ENCODE data around the gene TNFRSF14.

The TNFRSF14 gene

DNA sequence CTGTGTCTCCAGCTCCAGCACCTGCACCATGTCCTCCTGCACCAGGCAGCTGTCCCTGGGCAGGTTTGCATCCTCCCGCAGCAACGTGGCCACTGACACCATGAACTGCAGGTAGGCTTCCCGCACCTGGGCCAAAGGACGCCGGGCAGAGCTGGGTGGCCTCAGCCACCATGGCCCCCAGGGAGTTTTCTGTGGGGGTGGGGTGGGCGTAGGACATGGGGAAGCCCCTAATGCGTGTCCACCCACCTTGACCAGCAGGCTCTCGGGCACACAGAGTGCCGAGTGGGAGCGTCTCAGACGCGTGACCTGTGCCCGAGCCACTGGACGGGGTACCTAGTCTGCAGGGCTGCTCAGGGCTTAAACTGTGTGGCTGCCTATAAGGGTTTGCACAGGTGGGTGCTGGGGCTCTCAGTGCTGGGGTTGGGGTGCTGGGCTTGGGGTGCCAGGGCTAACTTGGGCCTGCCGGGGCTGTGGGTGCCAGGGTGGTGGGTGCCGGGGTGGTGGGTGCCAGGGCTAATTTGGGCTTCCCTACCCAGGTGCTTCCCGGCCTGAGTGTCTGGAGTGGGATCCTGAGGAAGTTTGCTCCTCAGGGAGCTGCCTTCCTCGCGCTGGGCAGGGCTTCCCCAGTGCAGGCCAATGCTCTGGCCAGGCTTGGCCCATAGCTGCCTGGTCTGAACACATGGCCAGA lies 48.1 kb downstream of the TNFRSF14 start:
- ChIA-PET CTCF (no interaction called here), POLR2A (no interaction called here)
- DNase-seq (ENCODE audit: extremely low spot score): no peak
- TF ChIP-seq FOXM1 (IDR thresholded peaks at IDR 0.05; ENCODE audit: borderline replicate concordance): no peak
- TF ChIP-seq TARDBP (IDR thresholded peaks at IDR 0.05): no peak
- no peak for TF ChIP-seq ELF4 (IDR thresholded peaks at IDR 0.05)
- TF ChIP-seq ZNF384 (IDR thresholded peaks at IDR 0.05): no peak
- TF ChIP-seq SUZ12 (IDR thresholded peaks at IDR 0.05): no peak
- no peak for TF ChIP-seq FOXK2 (IDR thresholded peaks at IDR 0.05)

DNA sequence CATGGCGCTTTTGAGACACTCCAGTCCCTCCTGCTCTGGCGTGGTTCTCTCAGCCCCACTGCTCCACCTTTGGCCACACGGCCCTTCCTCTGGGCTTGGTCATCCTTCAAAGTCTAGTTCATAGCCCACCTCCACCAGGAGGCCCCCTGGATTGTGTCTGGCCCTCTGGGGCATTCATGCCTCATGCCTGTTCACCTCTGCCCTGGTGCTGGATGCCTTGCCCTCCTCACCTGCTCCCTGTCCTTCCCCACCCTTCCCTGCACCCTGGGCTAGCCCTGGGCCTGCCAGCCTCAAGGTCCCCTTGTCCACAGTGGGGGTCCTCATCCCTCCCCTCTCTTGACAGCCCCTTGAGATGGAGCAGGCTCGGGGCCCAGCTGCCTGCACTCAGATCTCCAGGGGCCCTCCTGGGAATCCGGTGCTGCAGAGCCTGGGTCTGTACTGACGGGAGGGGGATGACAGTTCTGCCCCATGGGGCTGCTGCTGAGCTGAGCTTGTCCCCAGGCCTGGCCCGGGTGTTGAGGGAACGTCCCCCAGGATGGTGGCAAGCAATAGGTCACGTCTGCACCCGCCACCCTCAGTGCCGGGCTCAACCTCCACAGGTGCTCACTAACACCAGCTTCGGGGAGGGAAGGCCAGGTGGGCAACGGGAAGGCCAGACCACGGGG lies 48.8 kb downstream of the TNFRSF14 start:
- no peak for TF ChIP-seq FOXK2 (IDR thresholded peaks at IDR 0.05)
- DNase-seq (ENCODE audit: extremely low spot score): no peak
- POLR2A ChIA-PET: no interaction called here
- CTCF ChIA-PET: no interaction called here

DNA sequence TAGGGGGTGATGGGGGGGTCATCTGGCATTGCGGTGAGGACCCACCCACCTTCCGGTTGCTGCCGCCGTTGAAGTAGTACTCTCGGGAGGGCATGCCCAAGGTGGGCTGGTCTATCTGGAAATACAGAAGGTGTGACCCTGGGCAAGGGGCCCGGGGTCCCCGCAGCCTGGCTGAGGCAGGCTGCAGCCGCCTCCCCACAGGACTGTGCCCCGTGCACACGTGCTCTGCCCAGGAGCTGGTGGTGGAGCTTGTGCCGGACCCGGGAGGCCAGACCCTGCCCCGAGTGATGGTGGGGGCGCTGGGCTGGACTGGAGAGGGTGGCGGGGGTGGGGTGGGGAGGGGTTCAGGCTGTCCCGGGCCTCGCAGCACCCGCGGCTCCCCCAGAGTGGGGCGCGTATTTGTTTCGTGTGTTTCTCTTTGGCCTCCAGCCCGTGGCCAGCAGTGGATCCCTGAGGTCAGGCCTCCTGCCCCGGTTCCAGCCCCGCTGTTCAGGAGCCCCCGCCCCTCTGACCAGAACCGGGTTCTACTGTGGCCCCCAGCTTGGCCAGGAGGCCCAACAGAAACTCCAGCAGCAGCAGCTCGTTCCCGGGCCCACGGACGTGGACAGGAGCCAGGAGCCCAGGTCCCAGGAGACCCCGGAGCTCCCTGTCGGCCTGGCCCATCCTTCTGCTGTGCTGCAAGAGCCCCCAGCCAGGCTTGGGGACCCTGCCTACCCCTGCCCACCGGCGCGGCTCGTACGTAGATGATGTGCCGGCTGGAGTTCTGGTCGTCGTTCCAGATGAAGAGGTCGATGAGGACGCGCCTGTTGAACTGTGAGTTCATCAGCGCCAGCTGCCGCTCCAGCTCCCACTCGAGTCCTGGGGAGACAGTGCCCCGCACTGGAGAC lies 49.6 kb downstream of the TNFRSF14 start:
- DNase-seq (ENCODE audit: extremely low spot score): no peak
- TF ChIP-seq LEF1 (IDR thresholded peaks at IDR 0.05; ENCODE audit: borderline replicate concordance): no peak
- no peak for TF ChIP-seq FOXK2 (IDR thresholded peaks at IDR 0.05)
- TF ChIP-seq ELF4 (IDR thresholded peaks at IDR 0.05): no peak
- TF ChIP-seq ZNF384 (IDR thresholded peaks at IDR 0.05): no peak
- TF ChIP-seq CTBP1 (IDR thresholded peaks at IDR 0.05; ENCODE audit: borderline replicate concordance): no peak
- TF ChIP-seq L3MBTL2 (conservative IDR thresholded peaks at IDR 0.05): no peak
- POLR2A ChIA-PET: no interaction called here
- CTCF ChIA-PET: no interaction called here

DNA sequence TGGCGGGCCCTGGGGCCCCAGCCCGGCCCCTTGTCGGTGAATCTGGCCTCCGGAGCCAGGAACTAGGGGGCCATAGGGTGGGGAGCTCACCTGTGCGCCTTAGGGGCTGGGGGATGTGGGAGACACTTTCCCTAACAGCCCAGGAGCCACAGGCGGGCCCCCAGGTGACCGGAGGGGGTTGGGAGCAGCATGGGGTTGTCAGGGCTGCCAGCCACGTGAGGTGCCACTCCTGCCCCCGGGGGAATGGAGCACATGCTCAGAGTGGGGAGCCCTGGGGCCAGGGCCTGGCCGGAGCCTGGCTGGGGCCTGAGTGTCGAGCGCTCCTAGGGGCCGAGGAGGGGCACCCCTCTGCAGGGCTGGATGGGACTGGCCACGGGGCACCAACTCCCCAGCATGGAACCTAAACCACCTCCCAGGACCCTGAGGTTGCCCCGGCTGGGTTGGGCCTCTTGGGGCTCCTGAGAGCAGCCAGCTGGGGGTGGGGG lies 50.3 kb downstream of the TNFRSF14 start:
- ChIA-PET POLR2A (no interaction called here), CTCF (no interaction called here)
- TF ChIP-seq FOXK2 (IDR thresholded peaks at IDR 0.05): no peak
- TF ChIP-seq TARDBP (IDR thresholded peaks at IDR 0.05): no peak
- TF ChIP-seq, protein P1, sequence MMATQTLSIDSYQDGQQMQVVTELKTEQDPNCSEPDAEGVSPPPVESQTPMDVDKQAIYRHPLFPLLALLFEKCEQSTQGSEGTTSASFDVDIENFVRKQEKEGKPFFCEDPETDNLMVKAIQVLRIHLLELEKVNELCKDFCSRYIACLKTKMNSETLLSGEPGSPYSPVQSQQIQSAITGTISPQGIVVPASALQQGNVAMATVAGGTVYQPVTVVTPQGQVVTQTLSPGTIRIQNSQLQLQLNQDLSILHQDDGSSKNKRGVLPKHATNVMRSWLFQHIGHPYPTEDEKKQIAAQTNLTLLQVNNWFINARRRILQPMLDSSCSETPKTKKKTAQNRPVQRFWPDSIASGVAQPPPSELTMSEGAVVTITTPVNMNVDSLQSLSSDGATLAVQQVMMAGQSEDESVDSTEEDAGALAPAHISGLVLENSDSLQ (IDR thresholded peaks at IDR 0.05): no peak
- DNase-seq (ENCODE audit: extremely low spot score): no peak

DNA sequence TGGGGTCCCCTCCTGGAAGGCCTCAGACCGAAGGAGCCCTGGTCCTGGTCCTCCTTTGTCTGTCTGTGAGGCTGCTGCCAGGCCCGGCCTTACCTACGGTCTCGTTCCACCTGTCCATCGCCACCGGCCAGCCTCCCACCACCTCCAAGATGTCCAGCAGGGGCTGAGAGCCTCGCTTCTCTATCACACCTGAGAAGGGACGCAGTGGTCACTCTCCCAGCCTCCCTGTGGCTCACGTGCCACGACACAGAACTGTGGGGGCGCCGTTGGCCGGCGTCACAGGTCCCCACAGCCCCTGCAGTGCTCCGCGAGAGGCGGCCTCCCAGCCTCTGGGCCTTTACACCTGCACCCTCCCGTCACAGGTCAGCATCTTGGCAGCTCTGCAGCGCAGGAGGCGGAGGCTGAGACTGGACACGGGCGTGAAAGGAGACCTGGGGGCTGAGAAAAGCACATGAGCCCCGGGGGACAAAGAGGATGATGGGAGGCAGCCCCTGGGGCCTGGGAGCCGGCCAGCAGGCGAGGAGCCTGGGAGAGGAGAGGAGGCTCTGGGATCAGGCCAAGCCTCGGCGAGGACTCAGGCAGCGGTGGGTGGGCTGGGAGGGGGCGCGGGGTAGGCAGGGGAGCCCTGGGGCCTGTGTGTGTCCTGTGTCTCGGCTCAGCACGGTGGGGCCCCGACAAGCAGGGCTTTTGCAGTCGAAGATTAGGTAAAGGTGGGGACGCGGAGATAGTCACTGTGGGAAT lies 50.9 kb downstream of the TNFRSF14 start:
- POLR2A ChIA-PET: no interaction called here
- TF ChIP-seq FOXM1 (IDR thresholded peaks at IDR 0.05; ENCODE audit: borderline replicate concordance): no peak
- no peak for TF ChIP-seq ELF4 (IDR thresholded peaks at IDR 0.05)
- TF ChIP-seq CTBP1 (IDR thresholded peaks at IDR 0.05; ENCODE audit: borderline replicate concordance): no peak
- TF ChIP-seq SUZ12 (IDR thresholded peaks at IDR 0.05): no peak
- no peak for TF ChIP-seq LEF1 (IDR thresholded peaks at IDR 0.05; ENCODE audit: borderline replicate concordance)
- no peak for TF ChIP-seq ZNF384 (IDR thresholded peaks at IDR 0.05)
- no peak for TF ChIP-seq SP1 (IDR thresholded peaks at IDR 0.05)

DNA sequence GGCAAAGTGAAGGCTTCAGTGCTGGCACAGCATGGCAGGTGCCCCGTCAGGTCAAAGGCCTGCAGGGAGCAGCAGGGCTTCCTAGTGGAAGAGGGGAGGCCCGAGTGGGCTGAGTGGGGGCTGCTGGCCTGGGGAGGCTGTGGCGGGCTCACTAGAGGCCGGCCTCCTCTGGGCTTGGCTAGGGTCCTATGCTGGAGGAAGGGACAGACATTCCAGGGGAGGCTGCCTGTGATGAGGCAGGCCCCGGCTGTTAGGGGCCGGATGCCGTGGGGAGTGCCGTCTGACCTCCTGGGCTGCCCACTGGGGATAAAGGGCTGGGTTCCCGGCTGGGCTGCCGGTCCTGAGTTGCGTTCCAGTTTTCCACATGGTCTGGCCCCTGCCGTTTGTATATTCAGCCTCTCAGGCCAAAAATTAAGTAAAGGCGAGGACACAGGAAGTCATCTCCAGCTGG lies 51.5 kb downstream of the TNFRSF14 start:
- TF ChIP-seq LEF1 (IDR thresholded peaks at IDR 0.05; ENCODE audit: borderline replicate concordance) (no peak), FOXK2 (IDR thresholded peaks at IDR 0.05) (no peak), FOXA1 (IDR thresholded peaks at IDR 0.05) (no peak), CTBP1 (IDR thresholded peaks at IDR 0.05; ENCODE audit: borderline replicate concordance) (no peak), HDGF (IDR thresholded peaks at IDR 0.05; ENCODE audit: borderline replicate concordance) (no peak), FOXM1 (IDR thresholded peaks at IDR 0.05; ENCODE audit: borderline replicate concordance) (no peak), BHLHE40 (IDR thresholded peaks at IDR 0.05; ENCODE audit: borderline replicate concordance) (no peak), ELF4 (IDR thresholded peaks at IDR 0.05) (no peak), NFRKB (IDR thresholded peaks at IDR 0.05) (no peak), SP1 (IDR thresholded peaks at IDR 0.05) (no peak), ARNT (IDR thresholded peaks at IDR 0.05) (no peak), TARDBP (IDR thresholded peaks at IDR 0.05) (no peak), SUZ12 (IDR thresholded peaks at IDR 0.05) (no peak), L3MBTL2 (conservative IDR thresholded peaks at IDR 0.05) (no peak), ZNF384 (IDR thresholded peaks at IDR 0.05) (no peak)
- TF ChIP-seq, protein P1 (IDR thresholded peaks at IDR 0.05): no peak
- POLR2A ChIA-PET: no interaction called here
- no peak for DNase-seq (ENCODE audit: extremely low spot score)
- CTCF ChIA-PET: no interaction called here

More for the DNA sequence above, 50.9 kb downstream of the TNFRSF14 start:
- no peak for DNase-seq (ENCODE audit: extremely low spot score)
- CTCF ChIA-PET: no interaction called here
